ENCODE measurements around the gene LGR5.
A peak's percentile ranks its signal among the peaks of the same experiment; 100 is the strongest.

Gene LGR5

DNA sequence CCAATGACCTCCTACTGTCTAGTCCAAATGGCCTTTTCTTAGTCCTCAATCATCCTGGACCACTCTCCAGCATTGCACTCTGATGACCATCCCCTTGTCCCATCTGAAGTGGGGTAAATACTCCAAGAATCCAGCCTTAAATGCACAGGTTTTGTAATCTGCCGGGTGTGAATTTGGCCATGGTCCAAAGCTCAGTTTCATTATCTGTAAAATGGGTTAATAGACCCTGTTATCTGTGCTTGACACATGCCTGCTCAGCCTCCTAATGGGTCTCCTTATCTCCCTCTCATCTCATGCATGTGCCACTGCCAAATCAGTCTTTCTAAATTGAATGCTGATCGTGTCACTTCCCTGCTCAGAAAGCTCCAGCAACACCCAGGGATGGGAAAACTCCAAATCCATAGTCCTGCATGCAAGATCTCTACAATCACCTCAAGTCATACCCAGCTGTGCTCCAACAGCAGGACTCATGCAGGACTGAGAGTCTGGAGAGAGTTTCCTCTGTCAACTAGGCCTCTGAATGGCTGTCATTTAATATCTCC, 22.3 kb downstream of the LGR5 start:
- no peaks in the 10 kb centered on the region for H3K27me3 ChIP-seq (ENCODE audit: insufficient read depth, low read depth, severe bottlenecking)
- TF ChIP-seq, protein P1, sequence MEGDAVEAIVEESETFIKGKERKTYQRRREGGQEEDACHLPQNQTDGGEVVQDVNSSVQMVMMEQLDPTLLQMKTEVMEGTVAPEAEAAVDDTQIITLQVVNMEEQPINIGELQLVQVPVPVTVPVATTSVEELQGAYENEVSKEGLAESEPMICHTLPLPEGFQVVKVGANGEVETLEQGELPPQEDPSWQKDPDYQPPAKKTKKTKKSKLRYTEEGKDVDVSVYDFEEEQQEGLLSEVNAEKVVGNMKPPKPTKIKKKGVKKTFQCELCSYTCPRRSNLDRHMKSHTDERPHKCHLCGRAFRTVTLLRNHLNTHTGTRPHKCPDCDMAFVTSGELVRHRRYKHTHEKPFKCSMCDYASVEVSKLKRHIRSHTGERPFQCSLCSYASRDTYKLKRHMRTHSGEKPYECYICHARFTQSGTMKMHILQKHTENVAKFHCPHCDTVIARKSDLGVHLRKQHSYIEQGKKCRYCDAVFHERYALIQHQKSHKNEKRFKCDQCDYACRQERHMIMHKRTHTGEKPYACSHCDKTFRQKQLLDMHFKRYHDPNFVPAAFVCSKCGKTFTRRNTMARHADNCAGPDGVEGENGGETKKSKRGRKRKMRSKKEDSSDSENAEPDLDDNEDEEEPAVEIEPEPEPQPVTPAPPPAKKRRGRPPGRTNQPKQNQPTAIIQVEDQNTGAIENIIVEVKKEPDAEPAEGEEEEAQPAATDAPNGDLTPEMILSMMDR (IDR thresholded peaks at IDR 0.05; ENCODE audit: low read depth, low read length), result no peak
- no peaks in the 10 kb centered on the region for H3K9me3 ChIP-seq (ENCODE audit: severe bottlenecking)
- DNase-seq, result no peak
- H3K36me3 ChIP-seq, result no peaks in the 10 kb centered on the region
- H3K27ac ChIP-seq, result no peak overlapping the region
- H3K4me3 ChIP-seq (ENCODE audit: low read depth, low read length), result no peak overlapping the region

DNA sequence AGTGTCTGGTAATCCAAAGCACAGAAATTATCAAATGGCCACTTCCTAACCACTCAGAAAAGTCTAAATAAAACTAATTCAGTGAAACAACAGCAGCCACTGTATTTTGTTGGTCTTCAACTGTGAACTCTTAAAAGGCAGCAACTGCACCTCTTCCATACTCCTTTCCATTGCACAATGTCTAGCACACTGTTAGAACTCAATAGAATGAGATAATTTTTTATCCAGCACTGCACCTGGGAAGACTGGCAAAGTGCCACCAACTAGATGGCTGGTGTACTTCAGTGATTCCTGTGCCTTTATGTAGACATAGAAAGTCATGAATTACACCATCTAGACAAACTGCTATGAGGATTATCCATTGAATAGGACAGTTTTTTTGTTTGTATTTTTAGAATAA, 26.2 kb downstream of the LGR5 start:
- DNase-seq, result no peak
- no peak overlapping the region for H3K27ac ChIP-seq
- TF ChIP-seq, protein P1 (IDR thresholded peaks at IDR 0.05; ENCODE audit: low read depth, low read length), result no peak
- H3K36me3 ChIP-seq, result no peaks in the 10 kb centered on the region
- no peaks in the 10 kb centered on the region for H3K27me3 ChIP-seq (ENCODE audit: insufficient read depth, low read depth, severe bottlenecking)
- no peak overlapping the region for H3K4me3 ChIP-seq (ENCODE audit: low read depth, low read length)
- H3K9me3 ChIP-seq (ENCODE audit: severe bottlenecking), result no peaks in the 10 kb centered on the region

DNA sequence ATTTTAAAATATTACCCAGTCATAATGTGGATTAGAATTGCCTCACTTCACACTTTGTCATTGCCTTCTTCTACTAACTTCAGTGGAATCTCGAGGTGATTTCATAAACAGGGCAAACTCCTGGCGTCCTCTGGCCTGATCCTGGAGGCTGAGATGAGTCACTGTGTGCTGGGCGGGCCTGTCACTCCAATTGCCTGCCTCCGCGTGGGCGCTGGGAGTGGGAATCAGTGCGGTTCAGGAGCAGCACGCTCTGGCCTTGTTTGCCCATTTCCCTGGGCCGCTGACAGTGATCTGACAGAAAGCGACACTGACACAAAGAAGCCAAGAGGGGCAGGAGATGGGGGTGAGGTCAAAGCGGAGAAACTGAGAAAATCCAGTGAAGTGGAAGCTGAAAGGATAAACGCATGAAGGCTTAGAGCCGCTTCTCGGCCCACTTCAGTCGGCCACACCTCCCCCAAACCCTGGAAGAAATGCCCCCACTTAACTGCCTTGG, 29.7 kb downstream of the LGR5 start:
- no peak overlapping the region for H3K4me3 ChIP-seq (ENCODE audit: low read depth, low read length)
- H3K27me3 ChIP-seq (ENCODE audit: insufficient read depth, low read depth, severe bottlenecking), result no peaks in the 10 kb centered on the region
- H3K9me3 ChIP-seq (ENCODE audit: severe bottlenecking), result no peaks in the 10 kb centered on the region
- peak overlapping the region; percentile 46 for H3K27ac ChIP-seq
- peak; percentile 30 for DNase-seq
- TF ChIP-seq, protein P1 (IDR thresholded peaks at IDR 0.05; ENCODE audit: low read depth, low read length), result no peak
- no peaks in the 10 kb centered on the region for H3K36me3 ChIP-seq

DNA sequence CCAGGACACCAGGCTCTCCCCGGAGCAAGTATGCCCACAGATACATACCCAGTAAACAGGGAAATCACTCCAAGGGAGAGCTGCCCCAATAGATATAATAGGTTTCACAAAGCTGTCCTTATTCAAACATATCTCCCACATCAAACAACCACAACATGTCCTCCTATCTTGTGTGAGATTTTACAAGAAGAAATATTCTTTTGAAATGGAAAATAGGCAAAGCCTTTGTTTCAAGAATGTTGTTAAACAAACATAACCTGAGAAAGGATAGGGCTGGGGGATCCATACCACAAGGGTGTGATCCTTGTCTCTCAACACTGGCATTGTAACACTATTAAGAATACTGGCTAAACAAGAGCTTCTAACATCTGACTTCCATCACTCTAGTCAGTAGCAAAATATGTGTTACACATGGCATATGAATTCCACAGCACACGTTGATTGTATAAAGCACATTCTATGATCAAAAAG, 32.9 kb downstream of the LGR5 start:
- Histone ChIP-seq H3K9me3 (ENCODE audit: severe bottlenecking) (no peaks in the 10 kb centered on the region), H3K27me3 (ENCODE audit: insufficient read depth, low read depth, severe bottlenecking) (no peaks in the 10 kb centered on the region), H3K36me3 (no peaks in the 10 kb centered on the region), H3K27ac (no peak overlapping the region), H3K4me3 (ENCODE audit: low read depth, low read length) (no peak overlapping the region)
- TF ChIP-seq, protein P1 (IDR thresholded peaks at IDR 0.05; ENCODE audit: low read depth, low read length), result no peak
- DNase-seq, result no peak

DNA sequence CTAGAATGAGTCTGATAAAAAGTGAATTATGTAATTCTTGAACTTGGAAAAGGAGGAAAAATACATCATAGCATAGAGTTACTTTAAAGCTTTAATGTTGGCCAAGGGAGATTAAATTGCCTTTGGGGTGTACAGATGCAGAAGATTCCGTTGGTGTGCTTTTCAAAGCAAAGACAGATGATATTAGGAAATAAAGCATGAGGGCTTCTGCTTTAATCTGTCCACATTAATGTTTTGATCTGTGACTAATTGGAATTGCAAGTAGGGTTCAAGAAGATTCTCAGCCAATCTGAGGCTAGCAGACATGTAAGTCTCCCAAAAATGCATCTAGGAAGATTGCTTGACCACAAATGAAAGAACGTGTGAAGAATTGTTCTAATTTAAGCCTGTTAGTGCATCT, 35.2 kb downstream of the LGR5 start:
- DNase-seq, result no peak
- TF ChIP-seq, protein P1 (IDR thresholded peaks at IDR 0.05; ENCODE audit: low read depth, low read length), result no peak
- Histone ChIP-seq H3K27me3 (ENCODE audit: insufficient read depth, low read depth, severe bottlenecking) (no peaks in the 10 kb centered on the region), H3K4me3 (ENCODE audit: low read depth, low read length) (no peak overlapping the region), H3K27ac (peak overlapping the region; percentile 71), H3K36me3 (no peaks in the 10 kb centered on the region), H3K9me3 (ENCODE audit: severe bottlenecking) (no peaks in the 10 kb centered on the region)

DNA sequence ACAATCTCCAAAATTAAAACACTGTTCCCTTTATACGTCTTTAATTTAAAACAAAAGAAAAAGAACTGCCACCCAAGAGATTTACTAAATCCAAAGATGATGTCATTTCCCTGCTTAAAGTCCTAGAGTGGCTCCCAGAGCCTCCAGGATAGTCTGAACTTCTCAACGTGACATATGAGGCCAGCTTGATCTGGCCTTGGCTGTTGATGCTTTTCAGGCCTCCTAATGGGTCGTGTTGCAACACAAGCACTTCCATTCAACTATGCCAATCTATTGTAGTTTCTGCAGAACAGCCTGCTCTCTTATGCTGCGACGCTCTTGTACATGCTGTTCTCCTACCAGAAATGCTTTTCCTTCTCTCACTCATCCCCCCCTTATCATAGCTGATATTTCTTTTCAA, 35.7 kb downstream of the LGR5 start:
- peak; percentile 61 for DNase-seq
- H3K9me3 ChIP-seq (ENCODE audit: severe bottlenecking), result no peaks in the 10 kb centered on the region
- TF ChIP-seq, protein P1 (IDR thresholded peaks at IDR 0.05; ENCODE audit: low read depth, low read length), result no peak

More for the DNA sequence above, 35.7 kb downstream of the LGR5 start:
- H3K36me3 ChIP-seq, result no peaks in the 10 kb centered on the region
- no peaks in the 10 kb centered on the region for H3K27me3 ChIP-seq (ENCODE audit: insufficient read depth, low read depth, severe bottlenecking)
- H3K27ac ChIP-seq, result peak overlapping the region; percentile 71
- H3K4me3 ChIP-seq (ENCODE audit: low read depth, low read length), result no peak overlapping the region

All from WERI-Rb-1 (cell line).